GM12892 (cell line): ENCODE results near the gene TMEM11.

Experiments
- DNase-seq: peaks from one replicate; pipeline ENCODE4 v3.0.0; 2011; ENCODE audit not compliant: insufficient read length
- FAIRE-seq: peaks from 2 replicates; lab custom pipeline; 2011; peaks lifted over from hg19 to GRCh38; lab: Jason Lieb, UNC
- POLR2A ChIP-seq: IDR thresholded peaks from 2 replicates; pipeline ENCODE4 v1.6.1; 2011; ENCODE audit warnings: low read depth, low read length, control low read depth
- POLR2AphosphoS5 ChIP-seq: IDR thresholded peaks from 2 replicates; pipeline ENCODE4 v1.6.1; 2011; ENCODE audit warnings: low read depth, low read length, control low read depth
- TAF1 ChIP-seq: IDR thresholded peaks from 2 replicates; pipeline ENCODE4 v1.6.1; 2011; ENCODE audit warnings: low read depth, mild to moderate bottlenecking, control low read depth, low read length, borderline replicate concordance

Gene TMEM11

GRCh38 chr17:21218101-21218500, 4.1 kb upstream of the TMEM11 start:
- DNase-seq, result no peak
- FAIRE-seq, result no peak
- no peak for TF ChIP-seq TAF1
- TF ChIP-seq POLR2A, result no peak
- no peak for TF ChIP-seq POLR2AphosphoS5

GRCh38 chr17:21217346-21217745, 3.4 kb upstream of the TMEM11 start:
- TF ChIP-seq POLR2A, result no peak
- no peak for TF ChIP-seq POLR2AphosphoS5
- no peak for TF ChIP-seq TAF1
- DNase-seq (no peak), FAIRE-seq (no peak)

DNA sequence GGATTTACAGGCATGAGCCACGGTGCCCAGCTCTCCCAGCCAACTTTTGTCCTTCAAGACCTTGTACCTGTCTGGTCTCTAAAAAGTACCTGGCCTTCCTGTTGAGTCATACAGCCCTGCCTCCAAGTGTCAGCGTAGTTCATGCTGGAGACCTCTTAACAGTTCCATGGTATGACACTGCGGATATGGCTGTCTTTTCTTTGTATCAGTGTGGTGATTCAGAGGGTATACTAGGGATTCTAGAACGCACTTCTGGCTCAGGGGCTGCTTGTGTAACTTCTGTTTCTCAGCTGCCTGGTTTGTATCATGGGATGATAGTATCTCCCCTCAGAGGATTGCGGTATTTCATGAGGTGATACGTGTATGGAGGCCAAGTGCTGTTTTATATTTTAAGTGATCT, 2.0 kb upstream of the TMEM11 start:
- no peak for DNase-seq
- FAIRE-seq, result no peak
- TF ChIP-seq TAF1, result no peak
- no peak for TF ChIP-seq POLR2AphosphoS5
- no peak for TF ChIP-seq POLR2A

DNA sequence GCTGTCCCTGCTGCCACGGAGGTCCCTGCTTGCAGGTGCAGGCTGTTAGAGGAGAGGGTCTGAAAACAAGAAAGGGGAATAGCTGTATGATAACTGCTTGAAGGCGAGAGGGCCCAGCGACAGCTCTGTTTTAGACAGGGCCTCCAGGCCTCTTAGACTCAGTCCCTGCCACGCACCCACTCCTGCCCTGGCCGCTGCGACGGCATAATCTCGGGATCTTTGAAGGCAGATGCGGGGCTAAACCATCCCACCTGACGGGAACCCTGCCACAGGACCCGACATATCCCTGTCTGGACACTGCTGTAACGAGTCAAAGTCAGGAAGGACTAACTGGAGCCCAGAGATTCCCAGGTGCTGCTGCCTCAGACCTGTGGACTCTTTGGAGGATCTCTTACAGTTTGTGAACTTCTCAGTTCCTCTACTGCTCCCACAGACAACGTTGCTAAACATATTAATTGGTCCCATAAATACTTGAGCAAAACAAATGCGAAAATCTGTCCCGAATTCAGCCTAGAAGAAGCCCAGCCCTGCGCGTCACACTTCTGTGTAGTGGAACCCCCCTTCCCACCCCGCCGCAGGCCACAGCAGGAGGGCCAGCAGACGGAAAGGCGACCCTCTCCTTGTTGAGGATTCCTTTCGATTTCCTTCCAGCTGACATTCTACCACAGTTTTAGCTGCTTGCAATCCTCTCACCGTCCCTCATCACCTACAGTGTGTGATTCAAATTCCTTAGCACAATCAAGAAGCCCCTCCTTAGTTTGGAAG, 998 bp upstream of the TMEM11 start:
- no peak for TF ChIP-seq POLR2A
- no peak for TF ChIP-seq POLR2AphosphoS5
- no peak for TF ChIP-seq TAF1
- no peak for FAIRE-seq
- DNase-seq, result no peak

GRCh38 chr17:21213638-21214014, 335 bp downstream of the TMEM11 start:
- no peak for DNase-seq
- no peak for FAIRE-seq
- TF ChIP-seq POLR2AphosphoS5 (no peak), TAF1 (no peak)

- DNase-seq, result no peak
- TF ChIP-seq POLR2A (no peak), TAF1 (no peak), POLR2AphosphoS5 (no peak)
- FAIRE-seq, result peak; percentile 44
Measured at GRCh38 chr17:21212826-21213637, 929 bp downstream of the TMEM11 start.

- FAIRE-seq (peak; percentile 27), DNase-seq (no peak)
- TF ChIP-seq POLR2AphosphoS5 (no peak), TAF1 (no peak), POLR2A (no peak)
Measured at GRCh38 chr17:21211825-21212479, 2.0 kb downstream of the TMEM11 start.

DNA sequence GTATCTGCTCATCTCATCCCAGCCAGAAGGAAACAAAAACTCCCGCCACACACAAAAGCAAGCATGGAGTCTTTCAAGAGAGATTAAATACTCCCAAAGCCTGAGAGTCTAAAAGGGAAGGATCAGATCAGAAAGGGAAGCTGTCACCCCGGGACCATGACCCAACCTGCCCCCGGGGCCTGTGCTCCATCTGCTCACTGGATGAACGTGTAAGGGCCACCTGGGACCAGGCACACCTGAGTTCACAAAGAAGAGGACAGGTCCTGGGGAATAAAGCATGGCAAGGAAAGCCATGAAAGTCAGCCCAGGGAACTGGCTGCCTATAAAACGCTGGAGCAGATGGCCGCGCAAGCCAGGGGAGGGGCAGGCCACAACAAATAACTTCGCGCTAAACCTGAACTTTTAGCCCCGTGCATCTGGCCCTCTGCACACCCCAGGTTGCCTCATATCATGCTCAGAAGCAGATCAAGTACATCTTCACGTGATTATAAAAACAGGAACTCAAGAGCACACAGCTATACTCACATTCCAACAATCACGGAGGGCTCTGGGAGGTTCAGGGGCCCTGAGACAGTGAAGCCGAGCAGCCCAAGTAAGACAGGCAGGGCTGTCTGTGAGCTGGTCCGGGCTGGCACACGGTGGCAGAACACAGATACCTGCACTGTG, 3.4 kb downstream of the TMEM11 start:
- DNase-seq (no peak), FAIRE-seq (no peak)
- TF ChIP-seq TAF1 (no peak), POLR2AphosphoS5 (no peak), POLR2A (no peak)

- FAIRE-seq (no peak), DNase-seq (no peak)
- TF ChIP-seq POLR2A, result no peak
- TF ChIP-seq POLR2AphosphoS5, result no peak
- no peak for TF ChIP-seq TAF1
Measured at GRCh38 chr17:21209511-21210175, 4.3 kb downstream of the TMEM11 start.

- FAIRE-seq (no peak), DNase-seq (no peak)
- no peak for TF ChIP-seq POLR2A
- TF ChIP-seq TAF1, result no peak
- no peak for TF ChIP-seq POLR2AphosphoS5
Measured at GRCh38 chr17:21208352-21208751, 5.6 kb downstream of the TMEM11 start.

DNA sequence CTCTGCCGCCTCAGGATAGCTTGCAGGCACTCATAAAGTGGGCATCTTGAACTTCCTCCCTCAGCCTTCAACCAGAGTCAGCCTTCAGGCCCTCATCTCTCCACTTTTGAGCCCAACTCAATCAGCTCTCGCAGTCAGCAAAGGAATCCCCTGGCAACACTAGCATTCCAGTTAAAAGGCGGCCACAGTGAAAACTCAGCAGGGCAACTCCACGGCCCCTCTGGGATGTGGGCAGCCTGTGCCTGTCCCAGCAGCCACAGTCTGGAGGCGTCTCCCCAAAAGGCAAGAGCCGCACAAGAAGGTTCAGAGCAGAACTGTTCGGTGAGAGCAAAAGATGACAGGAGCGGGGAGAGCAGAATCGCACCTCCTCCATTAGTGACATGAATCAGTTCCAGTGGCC, 9.0 kb downstream of the TMEM11 start:
- TF ChIP-seq TAF1 (no peak), POLR2AphosphoS5 (no peak), POLR2A (no peak)
- DNase-seq (no peak), FAIRE-seq (no peak)
